ENCODE measurements around the gene GSTO2.

DNA sequence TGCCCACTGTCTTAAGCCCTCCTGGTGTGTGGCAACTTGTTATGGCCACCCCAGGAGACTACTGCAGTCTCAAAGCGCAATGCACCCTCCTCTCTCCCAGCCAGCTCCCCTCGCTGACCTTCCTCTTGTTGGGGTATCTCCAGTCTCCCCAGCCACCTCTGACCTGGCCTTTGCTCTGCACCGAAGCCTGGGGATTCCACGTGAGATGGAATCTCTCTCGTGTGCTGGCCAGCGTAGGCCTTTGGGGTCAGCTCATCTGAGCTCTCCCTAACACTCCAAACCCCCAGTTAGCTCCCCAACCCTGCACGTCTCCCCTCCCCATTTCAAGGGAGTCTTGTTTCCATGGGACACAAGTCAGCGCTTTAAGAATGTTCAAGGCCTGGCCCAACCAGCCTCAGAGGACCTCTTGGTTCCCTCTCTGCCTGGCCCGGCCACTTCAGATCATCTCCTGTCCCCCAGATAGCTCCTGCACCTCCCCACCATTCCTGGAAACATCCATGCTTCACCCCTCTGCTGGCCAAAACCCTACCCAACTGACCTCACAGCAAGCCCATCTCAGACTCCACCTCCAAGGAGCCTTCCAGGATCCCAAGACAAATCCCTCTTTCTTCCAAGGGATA, 58.1 kb downstream of the GSTO2 start:
- TF ChIP-seq, protein P1, sequence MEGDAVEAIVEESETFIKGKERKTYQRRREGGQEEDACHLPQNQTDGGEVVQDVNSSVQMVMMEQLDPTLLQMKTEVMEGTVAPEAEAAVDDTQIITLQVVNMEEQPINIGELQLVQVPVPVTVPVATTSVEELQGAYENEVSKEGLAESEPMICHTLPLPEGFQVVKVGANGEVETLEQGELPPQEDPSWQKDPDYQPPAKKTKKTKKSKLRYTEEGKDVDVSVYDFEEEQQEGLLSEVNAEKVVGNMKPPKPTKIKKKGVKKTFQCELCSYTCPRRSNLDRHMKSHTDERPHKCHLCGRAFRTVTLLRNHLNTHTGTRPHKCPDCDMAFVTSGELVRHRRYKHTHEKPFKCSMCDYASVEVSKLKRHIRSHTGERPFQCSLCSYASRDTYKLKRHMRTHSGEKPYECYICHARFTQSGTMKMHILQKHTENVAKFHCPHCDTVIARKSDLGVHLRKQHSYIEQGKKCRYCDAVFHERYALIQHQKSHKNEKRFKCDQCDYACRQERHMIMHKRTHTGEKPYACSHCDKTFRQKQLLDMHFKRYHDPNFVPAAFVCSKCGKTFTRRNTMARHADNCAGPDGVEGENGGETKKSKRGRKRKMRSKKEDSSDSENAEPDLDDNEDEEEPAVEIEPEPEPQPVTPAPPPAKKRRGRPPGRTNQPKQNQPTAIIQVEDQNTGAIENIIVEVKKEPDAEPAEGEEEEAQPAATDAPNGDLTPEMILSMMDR (IDR thresholded peaks at IDR 0.05; ENCODE audit: poor library complexity), result no peak
- TF ChIP-seq EZH2 (IDR thresholded peaks at IDR 0.05; ENCODE audit: borderline replicate concordance) (no peak), EZH2phosphoT487 (IDR thresholded peaks at IDR 0.05; ENCODE audit: low read depth, severe bottlenecking, unreplicated experiment) (no peak)

Measured in hepatocyte (in vitro differentiated cells).